GM21526 (cell line): ENCODE measurements around the gene SLC49A3.
"Not testable (repeated sequence)": the region's sequence is repeated elsewhere in the genome, so short reads cannot be mapped to it uniquely, and the experiment has no call there.

Experiments
- ATAC-seq: cut with Tn5 transposase; IDR thresholded peaks from one replicate; pipeline ENCODE4 v1.9.1; 2021; ENCODE audit warnings: moderate library complexity; ENCODE audit not compliant: unreplicated experiment, low FRiP score

SLC49A3 gene

GRCh38 chr4:635066-635835 lies 53.7 kb downstream of the SLC49A3 start:
- ATAC-seq = not testable (repeated sequence)

DNA sequence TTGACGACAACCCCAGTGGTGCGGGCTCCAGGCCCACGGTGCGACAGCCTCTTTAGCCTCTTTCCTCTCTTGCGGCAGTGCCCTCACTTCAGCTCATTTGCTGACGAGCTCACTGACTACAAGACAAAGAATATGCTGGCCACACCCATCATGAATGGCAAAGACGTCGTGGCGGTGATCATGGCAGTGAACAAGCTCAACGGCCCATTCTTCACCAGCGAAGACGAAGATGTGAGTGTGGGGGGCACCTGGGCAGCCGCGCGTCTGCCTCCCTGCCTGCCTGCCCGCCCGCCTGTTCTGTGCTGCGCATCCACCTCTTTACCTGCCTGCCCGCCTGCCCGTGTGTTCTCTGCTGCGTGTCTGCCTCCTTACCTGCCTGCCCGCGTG lies 54.4 kb downstream of the SLC49A3 start:
- no peak for ATAC-seq

DNA sequence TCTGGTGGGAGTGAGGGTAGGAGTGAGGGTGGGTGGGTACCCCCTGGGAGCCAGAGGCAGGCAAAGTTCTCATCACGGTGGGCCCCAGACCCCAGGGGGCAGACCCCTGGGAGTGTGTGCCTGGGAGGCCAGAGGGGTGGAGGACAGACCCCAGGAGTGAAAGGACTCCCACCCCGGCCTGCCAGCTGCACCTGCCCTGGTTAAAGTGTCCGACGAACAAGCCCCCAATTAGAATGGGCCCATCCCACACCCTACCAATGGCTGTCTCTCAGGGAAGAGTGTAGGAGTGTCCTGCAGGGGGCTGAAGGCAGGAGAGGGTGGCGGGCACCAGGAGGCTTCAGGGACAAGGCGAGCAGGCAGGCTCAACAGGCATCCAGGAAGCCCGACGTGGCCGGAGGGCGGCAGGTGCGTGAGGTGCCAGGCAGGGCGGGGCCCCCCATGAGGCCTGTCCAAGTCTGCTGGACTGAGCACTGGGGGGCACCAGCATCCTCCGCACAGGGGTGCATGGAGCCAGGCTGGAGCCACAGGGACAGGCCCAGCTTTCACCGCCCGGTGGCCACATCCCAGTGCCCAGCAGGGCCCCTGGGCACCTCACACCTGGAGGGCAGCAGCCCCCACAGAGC lies 54.9 kb downstream of the SLC49A3 start:
- ATAC-seq = no peak

GRCh38 chr4:633406-633805 lies 55.5 kb downstream of the SLC49A3 start:
- ATAC-seq = no peak

- no peak for ATAC-seq
Observed at GRCh38 chr4:632926-633325, 56.0 kb downstream of the SLC49A3 start.

DNA sequence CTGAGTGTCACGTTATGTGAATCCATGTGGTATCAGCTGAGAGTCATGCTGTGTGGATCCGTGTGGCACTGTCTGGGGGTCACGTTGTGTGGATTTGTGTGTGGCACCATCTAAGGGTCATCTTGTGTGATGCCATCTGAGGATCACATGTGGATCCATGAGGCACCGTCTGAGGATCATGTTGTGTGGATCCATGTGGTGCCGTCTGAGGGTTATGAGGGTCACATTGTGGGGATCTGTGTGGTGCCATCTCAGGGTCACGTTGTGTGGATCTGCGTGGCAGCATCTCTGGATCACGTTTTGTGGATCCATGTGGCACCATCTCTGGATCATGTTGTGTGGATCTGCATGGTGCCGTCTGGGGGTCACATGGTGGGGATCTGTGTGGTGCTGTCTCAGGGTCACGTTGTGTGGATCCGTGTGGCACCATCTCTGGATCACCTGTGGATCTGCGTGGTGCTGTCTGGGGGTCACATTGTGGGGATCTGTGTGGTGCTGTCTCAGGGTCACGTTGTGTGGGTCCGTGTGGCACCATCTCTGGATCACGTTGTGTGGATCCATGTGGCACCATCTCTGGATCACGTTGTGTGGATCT lies 56.7 kb downstream of the SLC49A3 start:
- no peak for ATAC-seq
